ENCODE results near the gene KXD1. TPM values are rescaled to one million over a fixed set of nuclear protein-coding genes. Genes with fewer than 3 reads are reported as not detected.
A peak's percentile ranks its signal among the peaks of the same experiment; 100 is the strongest.
"Not testable (repeated sequence)": the region's sequence is repeated elsewhere in the genome, so short reads cannot be mapped to it uniquely, and the experiment has no call there.

KXD1 gene
- total and polyA plus RNA-seq, 7 donors, result 84.9 to 122 (median 118) TPM

GRCh38 chr19:18599485-18599884, 41.8 kb downstream of the KXD1 start:
- 72 to 87% methylated on average over 20 of the region's 20 CpGs for WGBS, 2 donors
- Histone ChIP-seq H3K4me3 (no peak overlapping the region), H3K27ac (no peak overlapping the region), H3K27me3 (peaks cover 21 to 90% (median 54%) of the 10 kb centered on the region in 3 donors), H3K4me1 (peaks cover 0 to 18% (median 17%) of the 10 kb centered on the region in 4 donors), H3K36me3 (no peaks in the 10 kb centered on the region), H3K9me3 (no peaks in the 10 kb centered on the region)
- no peak for DNase-seq
- TF ChIP-seq POLR2A (IDR thresholded peaks at IDR 0.05) (no peak), EP300 (IDR thresholded peaks at IDR 0.05) (no peak), CTCF (IDR thresholded peaks at IDR 0.05) (no peak), POLR2AphosphoS5 (IDR thresholded peaks at IDR 0.05) (no peak)
- intact Hi-C loops (cut with DNase I), result no loop called here

GRCh38 chr19:18600692-18601397, 43.2 kb downstream of the KXD1 start:
- intact Hi-C loops (cut with DNase I); H3K36me3 ChIP-seq; H3K4me3 ChIP-seq; H3K9me3 ChIP-seq; H3K27ac ChIP-seq; DNase-seq: not testable (repeated sequence)
- H3K4me1 ChIP-seq, result peaks cover 0 to 15% (median 12%) of the 10 kb centered on the region in 4 donors
- 88 to 92% methylated on average over 15 of the region's 15 CpGs for WGBS, 2 donors
- H3K27me3 ChIP-seq, result peaks cover 34 to 98% (median 68%) of the 10 kb centered on the region in 3 donors

- no peak overlapping the region for H3K27ac ChIP-seq
- TF ChIP-seq POLR2AphosphoS5 (IDR thresholded peaks at IDR 0.05) (no peak), CTCF (IDR thresholded peaks at IDR 0.05) (no peak), POLR2A (IDR thresholded peaks at IDR 0.05) (no peak), EP300 (IDR thresholded peaks at IDR 0.05) (no peak)
- DNase-seq, result no peak
- H3K4me3 ChIP-seq, result no peak overlapping the region
- H3K36me3 ChIP-seq, result no peaks in the 10 kb centered on the region
- peaks cover 0 to 21% (median 18%) of the 10 kb centered on the region in 4 donors for H3K4me1 ChIP-seq
- H3K27me3 ChIP-seq, result peaks cover 40 to 95% (median 74%) of the 10 kb centered on the region in 3 donors
- no peaks in the 10 kb centered on the region for H3K9me3 ChIP-seq
- WGBS, 2 donors, result 81 to 85% methylated on average over 4 of the region's 4 CpGs
- intact Hi-C loops (cut with DNase I), result no loop called here
These were observed 44.2 kb downstream of the KXD1 start for GRCh38 chr19:18601875-18602274.

- WGBS, 2 donors, result 6 to 8% methylated on average over 32 of the region's 32 CpGs
- DNase-seq, result no peak
- intact Hi-C loops (cut with DNase I), result no loop called here
- peaks cover 48 to 96% (median 76%) of the 10 kb centered on the region in 3 donors for H3K27me3 ChIP-seq
- peaks cover 0 to 34% (median 29%) of the 10 kb centered on the region in 4 donors for H3K4me1 ChIP-seq
- no peaks in the 10 kb centered on the region for H3K36me3 ChIP-seq
- H3K4me3 ChIP-seq, result peak overlapping the region in 1 of 4 donors; percentile 2
- TF ChIP-seq CTCF (IDR thresholded peaks at IDR 0.05), result no peak
- no peak overlapping the region for H3K27ac ChIP-seq
- H3K9me3 ChIP-seq, result no peaks in the 10 kb centered on the region
These were observed 45.7 kb downstream of the KXD1 start for GRCh38 chr19:18603255-18603957.

- peaks cover 48 to 96% (median 76%) of the 10 kb centered on the region in 3 donors for H3K27me3 ChIP-seq
These were observed 46.5 kb downstream of the KXD1 start for GRCh38 chr19:18603958-18604819.

More at GRCh38 chr19:18603958-18604819, 46.5 kb downstream of the KXD1 start:
- Histone ChIP-seq H3K27ac (no peak overlapping the region), H3K36me3 (no peaks in the 10 kb centered on the region), H3K4me1 (peaks cover 0 to 34% (median 29%) of the 10 kb centered on the region in 4 donors), H3K9me3 (no peaks in the 10 kb centered on the region), H3K4me3 (peak overlapping the region in 1 of 4 donors; percentile 2)
- WGBS, 2 donors, result 10 to 12% methylated on average over 26 of the region's 26 CpGs
- TF ChIP-seq POLR2AphosphoS5 (IDR thresholded peaks at IDR 0.05) (no peak), POLR2A (IDR thresholded peaks at IDR 0.05) (no peak), CTCF (IDR thresholded peaks at IDR 0.05) (no peak), EP300 (IDR thresholded peaks at IDR 0.05) (no peak)
- intact Hi-C loops (cut with DNase I), result no loop called here
- DNase-seq, result no peak

Measured in sigmoid colon (tissue), 7 donors.